Cardiac fibroblast (primary cell): ENCODE measurements around the gene CTSC.

Experiments used
- DNase-seq, 2 donors: peaks; one replicate each; pipeline versions ENCODE4 v3.0.0 to v3.0.0-alpha.2; 2010; ENCODE audit warnings: low read depth in 2 of 2
- H3K4me3 ChIP-seq, 2 donors: replicated peaks in 1 of 2; 1 replicate in 1 of 2; 2 replicates in 1 of 2; pipeline ENCODE4 v1.5.1; 2011; ENCODE audit warnings: low read depth in 2 of 2, low read length in 2 of 2, mild to moderate bottlenecking in 2 of 2, moderate library complexity in 1 of 2
- CTCF ChIP-seq: IDR thresholded peaks from one replicate; pipeline ENCODE4 v1.5.1; 2011; ENCODE audit warnings: low read depth, mild to moderate bottlenecking, low read length, inconsistent platforms

The CTSC gene

GRCh38 chr11:88277349-88277915 lies 60.1 kb downstream of the CTSC start:
- no peak for TF ChIP-seq CTCF
- DNase-seq = no peak
- H3K4me3 ChIP-seq = no peak overlapping the region

- DNase-seq = no peak
- TF ChIP-seq CTCF = no peak
- no peak overlapping the region for H3K4me3 ChIP-seq
These were observed 61.9 kb downstream of the CTSC start for GRCh38 chr11:88275636-88276035.

GRCh38 chr11:88266919-88267318 lies 70.6 kb downstream of the CTSC start:
- no peak overlapping the region for H3K4me3 ChIP-seq
- no peak for DNase-seq
- TF ChIP-seq CTCF = no peak

GRCh38 chr11:88266157-88266556 lies 71.4 kb downstream of the CTSC start:
- TF ChIP-seq CTCF = no peak
- DNase-seq = no peak
- H3K4me3 ChIP-seq = no peak overlapping the region

- H3K4me3 ChIP-seq = no peak overlapping the region
- DNase-seq = no peak
- TF ChIP-seq CTCF = no peak
These were observed 78.1 kb downstream of the CTSC start for GRCh38 chr11:88259431-88259830.

GRCh38 chr11:88252208-88252607 lies 85.3 kb downstream of the CTSC start:
- no peak for DNase-seq
- no peak for TF ChIP-seq CTCF
- no peak overlapping the region for H3K4me3 ChIP-seq
